PFSK-1 (cell line): ENCODE measurements around the gene RWDD3.

Experiments
- POLR2AphosphoS5 ChIP-seq: IDR thresholded peaks from 2 replicates; pipeline ENCODE4 v1.6.1; 2012; ENCODE audit warnings: low read depth, mild to moderate bottlenecking, control low read depth, low read length, moderate library complexity
- TAF1 ChIP-seq: IDR thresholded peaks from 2 replicates; pipeline ENCODE4 v1.6.1; 2012; ENCODE audit warnings: low read length, control low read depth, borderline replicate concordance; ENCODE audit not compliant: insufficient read depth

DNA sequence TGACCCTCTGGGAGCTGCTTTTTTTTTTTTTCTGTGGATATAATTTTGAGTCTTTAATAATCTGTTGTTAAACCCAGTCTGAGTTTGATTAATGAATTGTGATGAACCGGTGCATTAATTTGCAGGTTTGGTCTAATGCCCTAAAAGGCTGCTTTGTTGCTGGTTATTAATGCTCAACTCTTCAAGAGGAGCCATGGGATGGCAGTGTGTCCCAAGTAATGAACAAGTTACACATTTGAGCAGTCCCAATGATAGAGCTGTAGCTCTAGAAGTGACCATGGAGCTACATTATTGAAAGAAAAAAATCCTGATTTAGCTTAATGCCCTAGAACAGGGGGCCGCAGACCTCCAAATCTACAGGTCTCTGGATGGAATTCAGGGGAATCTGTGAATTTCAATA lies 53.1 kb downstream of the RWDD3 start:
- TF ChIP-seq POLR2AphosphoS5: no peak
- no peak for TF ChIP-seq TAF1
